GM12891 (cell line): ENCODE data around the gene IGFL3.

Source experiments
- PAX5 ChIP-seq: IDR thresholded peaks from 2 replicates; pipeline ENCODE4 v1.6.1; 2011; ENCODE audit warnings: low read length, moderate library complexity, mild to moderate bottlenecking; ENCODE audit not compliant: insufficient read depth, severe bottlenecking
- POLR2A ChIP-seq: IDR thresholded peaks from 2 replicates; pipeline ENCODE4 v1.6.1; 2011; ENCODE audit warnings: low read depth, low read length, control low read depth
- TAF1 ChIP-seq: IDR thresholded peaks from 2 replicates; pipeline ENCODE4 v1.6.1; 2011; ENCODE audit warnings: low read depth, low read length, control low read depth

- TF ChIP-seq POLR2A (no peak), PAX5 (no peak), TAF1 (no peak)
Measured at GRCh38 chr19:46141421-46141820, 16.9 kb upstream of the IGFL3 start.
